HG02798 (cell line): Measurements from ENCODE around the gene SRRM2.

Source experiments
- ATAC-seq: cut with Tn5 transposase; IDR thresholded peaks from one replicate; pipeline ENCODE4 v1.9.1; 2021; ENCODE audit warnings: mild to moderate bottlenecking; ENCODE audit not compliant: unreplicated experiment, poor library complexity

SRRM2 gene

GRCh38 chr16:2787961-2788360 lies 35.5 kb downstream of the SRRM2 start:
- ATAC-seq: no peak

GRCh38 chr16:2790631-2791030 lies 38.2 kb downstream of the SRRM2 start:
- ATAC-seq: no peak

- no peak for ATAC-seq
These were observed 38.7 kb downstream of the SRRM2 start for GRCh38 chr16:2791174-2791573.

- ATAC-seq: no peak
These were observed 40.5 kb downstream of the SRRM2 start for GRCh38 chr16:2792940-2793339.

GRCh38 chr16:2795395-2796143 lies 43.1 kb downstream of the SRRM2 start:
- no peak for ATAC-seq

GRCh38 chr16:2798723-2799204 lies 46.3 kb downstream of the SRRM2 start:
- no peak for ATAC-seq

- ATAC-seq: no peak
These were observed 46.9 kb downstream of the SRRM2 start for GRCh38 chr16:2799205-2799858.

GRCh38 chr16:2799859-2800226 lies 47.4 kb downstream of the SRRM2 start:
- no peak for ATAC-seq

- ATAC-seq: no peak
These were observed 51.2 kb downstream of the SRRM2 start for GRCh38 chr16:2803545-2804195.

GRCh38 chr16:2804728-2805127 lies 52.3 kb downstream of the SRRM2 start:
- ATAC-seq: no peak

- no peak for ATAC-seq
These were observed 53.8 kb downstream of the SRRM2 start for GRCh38 chr16:2806286-2806685.

GRCh38 chr16:2808181-2808580 lies 55.7 kb downstream of the SRRM2 start:
- ATAC-seq: no peak

- no peak for ATAC-seq
These were observed 56.8 kb downstream of the SRRM2 start for GRCh38 chr16:2809149-2809760.

GRCh38 chr16:2810651-2811050 lies 58.2 kb downstream of the SRRM2 start:
- no peak for ATAC-seq

GRCh38 chr16:2811703-2812471 lies 59.4 kb downstream of the SRRM2 start:
- no peak for ATAC-seq

GRCh38 chr16:2813771-2814221 lies 61.4 kb downstream of the SRRM2 start:
- ATAC-seq: no peak

- no peak for ATAC-seq
These were observed 62.3 kb downstream of the SRRM2 start for GRCh38 chr16:2814551-2815298.

GRCh38 chr16:2815299-2815771 lies 62.9 kb downstream of the SRRM2 start:
- no peak for ATAC-seq

- ATAC-seq: no peak
These were observed 64.4 kb downstream of the SRRM2 start, which contains the start of gene PRSS21 for GRCh38 chr16:2816751-2817339. Gene PRSS21, plus strand, starts transcription at chr16:2817237. Its CDS starts 32 bp downstream, at chr16:2817269.
